K562 (cell line): ENCODE results near the gene AP1M1. TPM values are rescaled to one million over a fixed set of nuclear protein-coding genes. Genes with fewer than 3 reads are reported as not detected.

Experiments used
- ATAC-seq: fragments of 200-7000 bp; cut with Tn5 transposase; 3 replicates; pipeline ENCODE4 v1.9.1; 2020; ENCODE audit warnings: moderate library complexity
- BruUV-seq: library from RNA; stranded (reverse); fragments of 400-500 nt; replicated peaks from 2 replicates; lab custom pipeline; 2021; lab: Mats Ljungman, UMichigan
- CTCF ChIA-PET: fragments of 300-600 bp; formaldehyde crosslinking; extraction: SDS; loops from one replicate; lab custom pipeline; 2021; ENCODE audit warnings: low intra/inter-chr PET ratio; lab: Yijun Ruan, JAX
- POLR2A ChIA-PET: fragments of 300-600, 350-650 bp; sonication (Branson Sonifier 250); formaldehyde crosslinking; extraction: SDS; loops from one replicate; lab custom pipeline; 2021; ENCODE audit warnings: antibody characterized with exemption, inconsistent platforms; lab: Yijun Ruan, JAX
- DNase-seq, 4 experiments: peaks; one replicate each; pipeline versions ENCODE4 v3.0.0 to v3.0.0-alpha.2; 2011 to 2018; ENCODE audit warnings: low spot score in 3 of 4, mixed read lengths in 3 of 4; ENCODE audit errors: extremely low read depth in 1 of 4
- FAIRE-seq: peaks from 2 replicates; lab custom pipeline; 2011; peaks lifted over from hg19 to GRCh38; lab: Jason Lieb, UNC
- H2AFZ ChIP-seq: 2 replicates; pipeline ENCODE4 v1.6.0; 2011; ENCODE audit warnings: low read depth, low read length, control low read depth, inconsistent platforms
- H3K27ac ChIP-seq: fragments of 200-600 bp; 3 replicates; pipeline ENCODE4 v1.8.0; 2011; ENCODE audit warnings: low read depth, mild to moderate bottlenecking, control low read depth, inconsistent platforms, low read length, moderate library complexity, mixed read lengths; ENCODE audit errors: extremely low read depth
- H3K27me3 ChIP-seq, 2 experiments: fragments of 300-600 bp in 1 of 2; 2 replicates in 1 of 2; 3 replicates in 1 of 2; pipeline versions ENCODE4 v1.6.0 to v1.8.0; 2011; ENCODE audit warnings: inconsistent platforms in 2 of 2, low read length in 2 of 2, mild to moderate bottlenecking in 1 of 2, mixed read lengths in 1 of 2, moderate library complexity in 1 of 2; ENCODE audit not compliant: control insufficient read depth in 2 of 2, insufficient read depth in 2 of 2
- H3K36me3 ChIP-seq: fragments of 300-600 bp; 3 replicates; pipeline ENCODE4 v1.8.0; 2011; ENCODE audit warnings: mild to moderate bottlenecking, low read length, inconsistent platforms; ENCODE audit not compliant: control insufficient read depth, insufficient read depth
- H3K4me1 ChIP-seq, 2 experiments: fragments of 200-600 bp in 1 of 2; replicated peaks in 1 of 2; 2 replicates in 1 of 2; 3 replicates in 1 of 2; pipeline versions ENCODE4 v1.5.1 to v1.8.0; 2011; ENCODE audit warnings: inconsistent platforms in 2 of 2, low read length in 2 of 2, mild to moderate bottlenecking in 1 of 2, mixed read lengths in 1 of 2, moderate library complexity in 1 of 2; ENCODE audit not compliant: control insufficient read depth in 2 of 2, insufficient read depth in 2 of 2
- H3K4me2 ChIP-seq: 2 replicates; pipeline ENCODE4 v1.6.1; 2011; ENCODE audit warnings: low read length, control low read depth, inconsistent platforms, mixed read lengths; ENCODE audit not compliant: insufficient read depth
- H3K4me3 ChIP-seq: fragments of 200-600 bp; sonication (generic), shearing (Covaris generic); 2 replicates; pipeline ENCODE4 v1.5.1; 2016; ENCODE audit warnings: control low read depth, inconsistent platforms
- H3K79me2 ChIP-seq: fragments of 200-600 bp; 3 replicates; pipeline ENCODE4 v1.8.0; 2011; ENCODE audit warnings: low read length, inconsistent platforms; ENCODE audit not compliant: control insufficient read depth, insufficient read depth
- H3K9ac ChIP-seq, 2 experiments: 2 replicates each; pipeline versions ENCODE4 v1.6.0 to v1.6.1; 2011; ENCODE audit warnings: low read depth in 2 of 2, low read length in 2 of 2, control low read depth in 1 of 2, inconsistent platforms in 1 of 2, mild to moderate bottlenecking in 1 of 2, mixed read lengths in 1 of 2; ENCODE audit not compliant: insufficient read depth in 1 of 2
- H3K9me1 ChIP-seq: one replicate; pipeline ENCODE4 v1.6.0; 2011; ENCODE audit warnings: inconsistent platforms, mild to moderate bottlenecking, low read length, moderate library complexity; ENCODE audit not compliant: control insufficient read depth, insufficient read depth
- H3K9me3 ChIP-seq: replicated peaks from 2 replicates; pipeline ENCODE4 v1.5.1; 2011; ENCODE audit warnings: low read depth, low read length, inconsistent platforms; ENCODE audit not compliant: control insufficient read depth, insufficient read depth
- H4K20me1 ChIP-seq: replicated peaks from 2 replicates; pipeline ENCODE4 v1.6.1; 2011; ENCODE audit warnings: low read length, inconsistent platforms, mixed read lengths; ENCODE audit not compliant: control insufficient read depth, insufficient read depth
- ADNP ChIP-seq: fragments of 200-800 bp; sonication (Bioruptor generic); IDR thresholded peaks from 2 replicates; pipeline ENCODE4 v1.6.1; 2016; ENCODE audit warnings: missing genetic modification characterization, missing compliant biosample characterization
- ESRRA ChIP-seq: fragments of 450-650 bp; IDR thresholded peaks from 2 replicates; pipeline ENCODE4 v1.6.1; 2014; ENCODE audit warnings: low read depth, mild to moderate bottlenecking, moderate library complexity, borderline replicate concordance
- KDM1A ChIP-seq, 2 experiments: fragments of 450-650 bp; IDR thresholded peaks; 2 replicates each; pipeline ENCODE4 v1.6.1; 2016; ENCODE audit warnings: mild to moderate bottlenecking in 2 of 2
- RBM25 ChIP-seq: fragments of 200-400 bp; formaldehyde crosslinking; IDR thresholded peaks from 2 replicates; pipeline ENCODE4 v1.6.1; 2018; ENCODE audit warnings: low read length, low read depth, moderate library complexity; ENCODE audit not compliant: severe bottlenecking
- SIN3B ChIP-seq: fragments of 450-650 bp; IDR thresholded peaks from 2 replicates; pipeline ENCODE4 v1.6.1; 2017; ENCODE audit warnings: low read depth, mild to moderate bottlenecking, moderate library complexity
- STAT5B ChIP-seq: fragments of 250-450 bp; sonication (Bioruptor Pico); IDR thresholded peaks from 2 replicates; pipeline ENCODE4 v1.8.0; 2021; ENCODE audit warnings: mild to moderate bottlenecking, inconsistent platforms
- WGBS: fragments of 100-300 bp; shearing (Covaris generic); methylation state at CpG from one replicate; pipeline ENCODE4 v1.1.6; 2016; ENCODE audit warnings: low coverage, mixed read lengths; ENCODE audit not compliant: insufficient coverage; ENCODE audit errors: missing lambda C conversion rate; 5-methylcytosine and 5-hydroxymethylcytosine counted together
- in situ Hi-C: fragments of 300-500 bp; cut with MboI; formaldehyde crosslinking; loops from 4 replicates; pipeline ENCODE4 v1.15.0; 2018; ENCODE audit warnings: inconsistent platforms, mixed read lengths
- intact Hi-C: fragments of 100-400 bp; cut with micrococcal nuclease; formaldehyde crosslinking; loops from 2 replicates; pipeline ENCODE4 v1.14.2; 2022
- polyA plus RNA-seq, 8 experiments: library from polyadenylated mRNA; depleted of rRNA in 4 of 8; stranded (reverse) in 5 of 8; unstranded in 3 of 8; fragments of >200 nt; fragmentation: Nextera tagmentation in 2 of 8; fragmentation: Illumina TruSeq in 1 of 8; extraction: Ambion mirVana in 2 of 8; extraction: Trizol in 1 of 8; gene quantifications; 2 replicates each; pipeline versions ENCODE4 v1.2.1 to v1.2.3, GENCODE V29; 2011 to 2014; ENCODE audit warnings: inconsistent platforms in 1 of 8, missing spikeins in 1 of 8
- total RNA-seq, 7 experiments: library from RNA; depleted of rRNA in 6 of 7; stranded (reverse); fragments of >200 nt in 6 of 7; fragmentation: Illumina TruSeq in 2 of 7; extraction: Trizol in 2 of 7; gene quantifications; 2 replicates each; pipeline versions ENCODE4 v1.2.1 to v1.2.3, GENCODE V29; 2011 to 2021; ENCODE audit warnings: low replicate concordance in 1 of 7

Gene AP1M1
- total and polyA plus RNA-seq, 9 of the 15 experiments (the other 6 are each of a cell fraction or from before 2014, with no cell fraction given) = 0.87 to 56.2 (median 29.1) TPM

DNA sequence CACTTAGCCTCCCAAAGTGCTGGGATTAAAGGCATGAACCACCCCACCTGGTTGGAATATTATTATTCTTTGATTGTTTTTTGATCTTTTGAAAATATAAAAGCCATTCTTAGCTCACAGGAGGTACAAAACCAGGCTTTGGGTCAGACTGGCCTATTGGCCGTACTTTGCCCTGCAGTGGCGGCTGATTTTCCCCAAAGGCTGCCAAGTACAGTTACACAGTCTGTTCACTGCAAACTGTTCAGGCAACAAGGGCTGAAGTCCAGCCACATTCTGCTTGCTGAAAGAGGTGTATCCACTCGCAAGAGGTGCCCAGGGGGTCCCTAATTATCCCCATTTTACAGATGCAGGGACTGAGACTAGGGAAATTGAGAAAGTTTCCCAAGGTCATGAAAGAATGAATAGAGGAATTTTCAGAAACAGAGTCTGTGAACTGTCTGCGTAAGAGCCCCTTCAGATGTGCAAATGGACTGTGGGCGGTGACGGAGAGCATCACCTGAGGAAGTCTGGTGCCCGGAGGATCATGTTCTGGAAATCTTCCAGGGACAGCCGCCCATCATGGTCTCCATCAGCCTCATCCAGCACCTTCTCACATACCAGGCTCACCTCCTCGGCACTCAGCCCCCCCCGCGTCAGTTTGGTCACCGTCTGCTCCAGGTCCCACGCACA is 33.4 kb upstream of the AP1M1 start:
- Histone ChIP-seq H3K9me1 (no peaks in the 10 kb centered on the region), H3K9me3 (peaks cover 3% of the 10 kb centered on the region; the same call in 1 of the 2 replicates), H3K27me3 (no peaks in the 10 kb centered on the region), H3K4me3 (no peak overlapping the region), H3K27ac (no peak overlapping the region), H2AFZ (no peak overlapping the region), H4K20me1 (no peaks in the 10 kb centered on the region), H3K4me1 (no peaks in the 10 kb centered on the region; a peak in 2 of 5 replicates), H3K4me2 (no peak overlapping the region), H3K9ac (no peak overlapping the region), H3K79me2 (no peaks in the 10 kb centered on the region), H3K36me3 (no peaks in the 10 kb centered on the region)
- no TSS peak for BruUV-seq
- ChIA-PET CTCF (no interaction called here), POLR2A (interaction anchor here (0.5 to 0.8 kb wide), 3 partner anchors 11 to 15 kb away, joined by 3 to 4 read pairs (median 3); no protein-coding TSS in a partner anchor)
- FAIRE-seq (no peak), DNase-seq (no peak), ATAC-seq (no peak)
- in situ Hi-C loops (no loop called here), intact Hi-C loops (no loop called here)
- 47% methylated on average over 13 of the region's 13 CpGs for WGBS
- TF ChIP-seq RBM25 (peak; percentile 51), ESRRA (0 out of 2 replicates have a peak, but pooled peaks have one; percentile 24), KDM1A (IDR thresholded peaks at IDR 0.05) (0 out of 4 replicates have a peak, but pooled peaks of 1 of the 2 experiments have one; percentile 16), ADNP (tag) (0 out of 2 replicates have a peak, but pooled peaks have one; percentile 23), SIN3B (no peak), STAT5B (CRISPR knock-in tag) (no peak)
